Stimulated activated CD8-positive, alpha-beta memory T cell treated with anti-CD3 and anti-CD28 coated beads, Interleukin-15, amount 100 ng/mL, for 1 hour (primary cell): ENCODE data around the gene DLGAP1.
"Not testable (repeated sequence)": the region's sequence is repeated elsewhere in the genome, so short reads cannot be mapped to it uniquely, and the experiment has no call there.

ENCODE experiments used
- DNase-seq: peaks from one replicate; pipeline ENCODE4 v3.0.0-alpha.2; 2020; ENCODE audit warnings: low read depth

The DLGAP1 gene

GRCh38 chr18:3624546-3624934, 830.6 kb downstream of the DLGAP1 start:
- no peak for DNase-seq

- DNase-seq, result no peak
These were observed 831.1 kb downstream of the DLGAP1 start for GRCh38 chr18:3623769-3624545.

- DNase-seq, result no peak
These were observed 834.7 kb downstream of the DLGAP1 start for GRCh38 chr18:3620146-3621119.

GRCh38 chr18:3619746-3620145, 835.4 kb downstream of the DLGAP1 start:
- DNase-seq, result no peak

GRCh38 chr18:3619222-3619621, 835.9 kb downstream of the DLGAP1 start:
- DNase-seq, result no peak

GRCh38 chr18:3616744-3617143, 838.4 kb downstream of the DLGAP1 start:
- DNase-seq, result no peak

GRCh38 chr18:3616142-3616541, 839.0 kb downstream of the DLGAP1 start:
- no peak for DNase-seq

GRCh38 chr18:3615374-3615985, 839.6 kb downstream of the DLGAP1 start:
- DNase-seq, result no peak

GRCh38 chr18:3612315-3612714, 842.8 kb downstream of the DLGAP1 start:
- no peak for DNase-seq

- no peak for DNase-seq
These were observed 843.6 kb downstream of the DLGAP1 start for GRCh38 chr18:3611313-3612090.

GRCh38 chr18:3610813-3611212, 844.3 kb downstream of the DLGAP1 start:
- DNase-seq, result no peak

- no peak for DNase-seq
These were observed 844.9 kb downstream of the DLGAP1 start for GRCh38 chr18:3610188-3610708.

- DNase-seq, result no peak
These were observed 846.6 kb downstream of the DLGAP1 start for GRCh38 chr18:3608488-3608887.

GRCh38 chr18:3608099-3608453, 847.0 kb downstream of the DLGAP1 start:
- DNase-seq, result not testable (repeated sequence)

- no peak for DNase-seq
These were observed 847.6 kb downstream of the DLGAP1 start for GRCh38 chr18:3607309-3608098.

- not testable (repeated sequence) for DNase-seq
These were observed 848.2 kb downstream of the DLGAP1 start for GRCh38 chr18:3606863-3607262.

GRCh38 chr18:3605954-3606443, 849.1 kb downstream of the DLGAP1 start:
- no peak for DNase-seq

GRCh38 chr18:3605486-3605952, 849.6 kb downstream of the DLGAP1 start:
- DNase-seq, result no peak

- DNase-seq, result no peak
These were observed 850.4 kb downstream of the DLGAP1 start for GRCh38 chr18:3604498-3605408.

GRCh38 chr18:3604235-3604497, 850.9 kb downstream of the DLGAP1 start:
- DNase-seq, result no peak
